Stimulated activated CD4-positive, alpha-beta T cell treated with anti-CD3 and anti-CD28 coated beads, Interleukin-2, amount 100 ng/mL, for 48 hours (primary cell): ENCODE measurements around the gene RASSF1.

Source experiments
- DNase-seq, 2 donors: peaks; one replicate each; pipeline ENCODE4 v3.0.0-alpha.2; 2020

The RASSF1 gene, protein sequence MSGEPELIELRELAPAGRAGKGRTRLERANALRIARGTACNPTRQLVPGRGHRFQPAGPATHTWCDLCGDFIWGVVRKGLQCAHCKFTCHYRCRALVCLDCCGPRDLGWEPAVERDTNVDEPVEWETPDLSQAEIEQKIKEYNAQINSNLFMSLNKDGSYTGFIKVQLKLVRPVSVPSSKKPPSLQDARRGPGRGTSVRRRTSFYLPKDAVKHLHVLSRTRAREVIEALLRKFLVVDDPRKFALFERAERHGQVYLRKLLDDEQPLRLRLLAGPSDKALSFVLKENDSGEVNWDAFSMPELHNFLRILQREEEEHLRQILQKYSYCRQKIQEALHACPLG

DNA sequence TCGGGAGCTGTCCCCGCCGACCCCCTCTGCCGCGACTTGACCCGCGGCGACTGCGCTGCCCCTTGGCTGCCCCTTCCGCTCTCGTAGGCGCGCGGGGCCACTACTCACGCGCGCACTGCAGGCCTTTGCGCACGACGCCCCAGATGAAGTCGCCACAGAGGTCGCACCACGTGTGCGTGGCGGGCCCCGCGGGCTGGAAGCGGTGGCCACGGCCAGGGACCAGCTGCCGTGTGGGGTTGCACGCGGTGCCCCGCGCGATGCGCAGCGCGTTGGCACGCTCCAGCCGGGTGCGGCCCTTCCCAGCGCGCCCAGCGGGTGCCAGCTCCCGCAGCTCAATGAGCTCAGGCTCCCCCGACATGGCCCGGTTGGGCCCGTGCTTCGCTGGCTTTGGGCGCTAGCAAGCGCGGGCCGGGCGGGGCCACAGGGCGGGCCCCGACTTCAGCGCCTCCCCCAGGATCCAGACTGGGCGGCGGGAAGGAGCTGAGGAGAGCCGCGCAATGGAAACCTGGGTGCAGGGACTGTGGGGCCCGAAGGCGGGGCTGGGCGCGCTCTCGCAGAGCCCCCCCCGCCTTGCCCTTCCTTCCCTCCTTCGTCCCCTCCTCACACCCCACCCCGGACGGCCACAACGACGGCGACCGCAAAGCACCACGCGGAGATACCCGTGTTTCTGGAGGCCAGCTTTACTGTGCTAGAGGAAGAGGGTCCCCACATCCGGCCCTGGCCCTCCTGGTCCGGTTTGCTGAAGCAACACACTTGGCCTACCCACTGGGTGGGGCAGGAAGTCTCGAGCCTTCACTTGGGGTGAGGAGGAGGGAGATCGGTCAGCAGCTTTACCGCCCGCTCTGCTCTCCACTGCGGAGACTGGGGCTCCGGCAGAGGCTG is at the start of gene RASSF1:
Gene RASSF1 (minus strand): TSS at position 389 of the 882 bp plus-strand sequence. CDS start 31 bp downstream, at position 358.
- DNase-seq, result peak; percentile 64 to 68

DNA sequence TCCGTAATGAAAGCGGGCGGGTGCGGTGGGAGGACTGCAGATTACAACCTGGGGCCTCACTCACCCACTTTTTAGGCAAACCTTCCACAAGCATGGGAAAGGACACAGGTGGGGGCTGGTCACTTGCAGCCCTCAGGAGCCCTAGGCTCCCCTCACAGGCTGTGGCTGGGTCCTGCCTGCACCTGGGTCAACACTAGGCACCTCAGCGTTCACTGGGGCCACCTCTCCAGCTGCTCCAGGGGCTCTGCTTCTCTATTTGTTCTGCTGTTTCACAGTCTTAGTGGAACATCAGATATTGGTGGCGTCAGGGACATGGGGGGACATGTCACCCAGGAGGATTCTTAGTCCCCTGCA is 48.8 kb upstream of the RASSF1 start:
- no peak for DNase-seq

GRCh38 chr3:50388720-50389413 is 48.2 kb upstream of the RASSF1 start:
- DNase-seq, result no peak

- no peak for DNase-seq
These were observed 47.5 kb upstream of the RASSF1 start for GRCh38 chr3:50388016-50388719.

GRCh38 chr3:50385754-50386153 is 45.1 kb upstream of the RASSF1 start:
- DNase-seq, result no peak

DNA sequence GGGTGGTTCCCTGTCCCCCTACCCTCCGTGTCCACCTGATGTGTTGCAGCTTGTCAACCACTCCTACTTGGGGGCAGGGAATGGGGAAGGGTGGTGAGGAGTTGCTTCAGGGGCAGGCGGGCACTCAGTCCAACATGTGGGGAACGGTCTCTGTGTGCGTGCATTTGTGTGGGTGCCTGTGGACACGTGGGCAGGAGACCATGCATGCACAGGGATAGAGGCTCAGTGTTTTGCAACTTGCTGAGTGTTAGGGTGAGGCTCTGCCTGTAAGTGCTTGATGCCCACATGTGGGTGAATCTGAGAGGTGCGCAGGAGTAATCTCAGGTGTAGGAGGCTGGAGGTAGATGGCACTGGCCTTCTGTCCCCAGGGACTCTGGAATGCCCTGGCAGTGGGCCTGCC is 43.1 kb upstream of the RASSF1 start:
- no peak for DNase-seq

- DNase-seq, result no peak
These were observed 42.1 kb upstream of the RASSF1 start for GRCh38 chr3:50382722-50383121.

GRCh38 chr3:50381383-50381782 is 40.7 kb upstream of the RASSF1 start:
- no peak for DNase-seq

- DNase-seq, result no peak
These were observed 39.9 kb upstream of the RASSF1 start for GRCh38 chr3:50380405-50381085.

DNA sequence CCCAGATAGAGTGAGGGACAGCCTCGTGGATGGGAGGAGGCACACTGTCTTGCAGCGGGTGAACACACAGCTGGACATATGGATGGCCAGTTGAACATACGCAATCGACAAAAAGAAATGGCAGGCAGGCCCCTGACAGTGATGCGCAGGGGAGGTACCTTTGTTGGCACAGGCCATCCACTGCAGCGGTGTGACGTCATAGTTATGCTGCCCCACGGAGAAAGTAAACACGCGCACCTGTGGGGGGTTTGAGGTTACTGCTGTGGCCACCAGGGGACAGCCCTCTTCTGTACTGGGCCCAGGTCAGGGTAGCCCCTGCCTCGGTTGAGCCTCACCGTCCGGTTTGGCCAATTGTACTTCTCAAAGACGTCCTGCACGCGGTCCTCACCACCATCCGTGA is 38.1 kb upstream of the RASSF1 start:
- DNase-seq, result no peak

- no peak for DNase-seq
These were observed 37.4 kb upstream of the RASSF1 start for GRCh38 chr3:50378024-50378423.

DNA sequence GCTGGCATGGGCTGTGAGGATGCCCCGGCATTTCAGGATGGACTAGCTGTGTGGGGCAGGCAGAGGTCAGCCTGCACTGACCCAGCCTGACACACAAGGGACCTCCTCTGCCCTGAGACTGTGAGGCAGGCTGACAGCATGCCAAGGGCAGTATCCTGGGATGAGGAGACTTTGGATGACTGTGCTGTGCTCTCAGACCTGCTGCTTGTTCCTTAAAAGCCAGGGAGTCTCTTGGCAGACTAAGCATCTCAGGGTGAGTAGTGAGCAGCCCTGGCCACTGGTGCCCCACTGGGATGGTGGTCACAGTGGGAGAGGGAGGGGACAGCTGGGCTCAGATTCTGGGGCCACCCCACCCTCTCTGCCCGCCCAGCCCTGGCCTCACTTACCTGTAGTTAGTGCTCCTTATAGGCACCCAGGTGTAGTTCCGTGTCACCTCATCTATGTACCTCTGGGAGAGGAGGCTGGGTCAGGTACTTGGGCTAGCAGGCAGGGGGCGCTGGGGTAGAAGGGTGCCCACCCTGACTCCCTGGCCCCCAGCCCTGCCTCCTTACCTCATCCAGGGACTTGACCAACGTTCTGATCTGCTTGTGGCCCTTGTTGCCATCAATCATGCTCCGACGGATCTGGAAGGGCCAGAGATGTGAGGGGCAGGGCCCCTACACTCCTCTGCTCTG is 34.8 kb upstream of the RASSF1 start:
- no peak for DNase-seq

DNA sequence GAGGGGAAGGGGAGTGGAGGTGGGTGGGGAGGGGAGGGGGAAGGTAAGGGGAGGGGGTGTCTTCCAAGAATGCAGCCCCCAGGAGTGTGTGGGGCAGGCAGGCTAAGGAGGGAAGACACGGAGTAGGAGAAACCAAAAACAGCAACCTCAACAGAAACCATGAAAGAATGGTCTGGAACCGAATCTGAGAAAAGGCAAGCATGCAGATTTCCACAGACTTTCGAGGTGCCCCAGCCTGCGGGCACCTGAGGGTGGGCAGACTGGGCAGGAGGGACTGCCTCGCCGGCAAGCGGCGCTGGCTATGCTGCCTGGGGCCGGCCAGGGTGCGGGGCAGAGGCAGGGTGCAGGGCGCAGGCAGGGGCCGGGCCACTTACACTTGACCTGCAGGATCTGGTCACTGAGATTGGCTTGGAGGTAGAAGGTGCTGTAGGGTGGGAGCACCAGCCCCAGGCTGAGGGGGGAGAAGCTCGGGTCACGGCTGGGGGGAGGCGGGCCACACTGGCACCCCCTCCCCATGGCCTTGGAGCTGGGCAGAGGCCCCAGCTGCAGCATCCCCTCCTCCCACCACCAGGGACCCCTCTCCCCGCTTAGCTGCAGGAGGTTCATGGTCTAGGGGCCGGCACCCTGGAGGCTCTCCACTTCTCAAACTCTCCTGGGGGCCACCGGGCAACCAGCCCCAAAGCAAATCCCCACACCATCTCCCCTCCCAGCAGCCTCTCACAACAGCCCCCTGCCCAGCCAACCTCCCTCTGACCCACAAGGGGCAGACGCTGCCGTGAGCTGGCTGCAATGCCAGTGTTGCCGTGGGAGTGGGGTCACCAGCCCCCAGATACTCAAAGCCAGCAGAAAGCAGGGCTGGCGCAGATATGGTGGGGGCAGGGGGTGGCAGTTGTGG is 34.0 kb upstream of the RASSF1 start:
- no peak for DNase-seq

DNA sequence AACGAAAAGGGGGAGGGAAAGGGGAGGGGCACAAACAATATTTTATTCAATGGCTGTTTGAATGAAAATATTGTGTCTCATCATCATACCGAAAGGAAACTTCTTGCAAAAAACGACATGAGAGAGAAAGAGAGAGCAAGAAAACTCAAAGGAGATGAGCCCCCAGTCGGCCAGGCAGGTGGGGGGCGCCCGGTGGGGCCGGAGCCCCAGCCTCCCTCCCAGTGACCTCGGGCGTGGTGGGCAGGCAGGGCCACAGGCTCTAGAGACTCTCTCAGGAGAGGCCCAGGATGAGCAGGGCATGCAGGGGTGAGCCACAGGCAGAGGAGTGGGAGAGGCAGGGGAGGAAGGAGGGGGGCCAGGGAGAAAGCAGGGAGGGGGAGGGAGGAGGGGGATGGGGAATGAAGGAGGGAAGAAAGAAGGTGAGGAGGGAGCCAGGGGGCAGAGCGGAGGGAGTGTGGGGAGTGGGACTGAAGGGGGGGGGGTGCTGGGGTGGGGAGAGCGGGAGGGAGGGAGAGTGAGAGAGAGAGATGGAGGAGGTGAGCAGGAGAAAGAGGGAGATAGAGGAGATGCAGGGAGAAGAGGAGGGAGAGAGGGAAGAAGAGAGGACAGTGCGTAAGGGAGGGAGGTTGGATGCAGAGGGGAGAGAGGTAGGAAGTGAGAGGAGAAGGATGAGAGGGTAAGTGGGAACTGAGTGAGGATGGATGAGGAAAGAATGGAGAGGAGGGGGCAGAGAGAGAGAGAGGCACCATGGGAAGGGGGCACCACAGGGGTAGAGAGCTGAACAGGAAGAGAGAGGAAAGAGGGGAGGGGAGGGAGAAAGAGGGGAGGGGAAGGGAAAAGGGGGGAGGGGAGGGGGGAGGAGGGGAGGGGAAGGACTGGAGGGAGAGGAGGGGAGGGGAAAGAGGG is 32.8 kb upstream of the RASSF1 start:
- DNase-seq, result no peak

DNA sequence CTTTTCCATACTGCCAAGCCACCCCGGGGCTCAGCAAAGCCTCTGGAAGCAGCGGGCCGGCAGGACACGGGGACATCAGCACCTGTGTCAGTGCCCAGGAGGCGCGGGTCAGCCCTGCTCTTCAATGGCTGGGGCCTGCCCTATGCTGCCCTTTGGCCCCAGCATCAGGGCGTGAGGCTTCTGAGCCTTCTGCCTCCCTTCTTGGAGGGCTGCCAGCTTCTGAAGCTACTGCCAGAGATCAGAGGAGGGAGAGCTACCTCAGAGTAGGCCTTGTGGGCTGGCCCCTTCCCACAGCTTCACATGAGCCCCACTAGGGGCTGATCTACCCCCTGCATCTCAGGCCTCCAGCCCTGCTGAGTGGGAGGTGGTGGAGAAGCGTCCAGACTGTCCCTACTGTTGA is 31.7 kb upstream of the RASSF1 start:
- no peak for DNase-seq

DNA sequence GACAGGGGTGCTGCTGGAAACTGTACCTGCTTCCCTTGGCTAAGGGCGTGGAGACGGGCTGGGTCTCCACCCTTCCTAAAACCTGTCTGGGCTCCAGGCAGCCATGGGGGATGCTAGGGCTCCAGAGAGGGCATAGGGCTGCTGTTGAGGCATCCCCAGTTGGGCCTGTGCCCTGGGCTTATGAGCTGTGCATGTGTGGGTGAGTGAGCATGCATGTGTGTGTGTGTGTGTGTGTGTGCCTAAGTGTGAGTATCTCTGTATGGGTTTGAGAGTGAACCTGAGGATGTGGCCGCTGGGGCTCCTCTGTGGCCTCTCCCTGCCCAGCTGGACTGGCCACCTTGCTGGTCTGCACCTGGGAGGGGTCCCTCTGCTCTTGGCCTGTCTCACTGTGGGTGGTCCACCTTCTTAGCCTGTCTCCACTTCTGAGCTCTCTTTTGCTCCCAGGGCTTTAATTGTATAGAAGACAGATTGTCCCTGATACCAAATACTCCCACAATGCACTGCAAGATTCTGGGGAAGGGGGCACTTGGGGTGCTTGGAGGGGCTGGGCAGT is 30.6 kb upstream of the RASSF1 start:
- DNase-seq, result no peak

DNA sequence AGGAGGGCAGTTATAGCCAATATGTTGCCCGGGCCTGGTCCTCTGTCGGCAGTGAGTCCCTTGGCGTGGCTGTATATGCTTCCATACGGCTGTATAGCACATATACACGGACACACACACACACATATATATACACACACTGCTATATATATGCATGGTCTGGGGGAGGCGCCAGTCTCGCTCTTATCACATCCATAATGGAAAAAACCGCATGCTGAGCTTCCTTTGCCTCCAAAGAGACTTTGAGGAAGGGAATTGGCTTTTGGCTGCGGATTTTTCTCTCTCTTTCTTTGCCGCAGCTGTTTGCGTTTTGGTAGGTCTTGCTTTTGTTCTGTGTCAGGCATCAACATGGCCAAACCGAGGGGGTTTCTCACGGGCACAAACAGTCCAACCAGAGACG is 30.0 kb upstream of the RASSF1 start:
- DNase-seq, result no peak

GRCh38 chr3:50369012-50369670 is 28.5 kb upstream of the RASSF1 start:
- no peak for DNase-seq

GRCh38 chr3:50365842-50366220 is 25.2 kb upstream of the RASSF1 start:
- no peak for DNase-seq
